ENCODE data around the gene PLSCR4. TPM values are rescaled to one million over a fixed set of nuclear protein-coding genes. Genes with fewer than 3 reads are reported as not detected.

The PLSCR4 gene
- total and polyA plus RNA-seq, 2 of the 8 experiments (the other 6 are each of a cell fraction or from before 2014, with no cell fraction given): 1.8 to 2.9 TPM

DNA sequence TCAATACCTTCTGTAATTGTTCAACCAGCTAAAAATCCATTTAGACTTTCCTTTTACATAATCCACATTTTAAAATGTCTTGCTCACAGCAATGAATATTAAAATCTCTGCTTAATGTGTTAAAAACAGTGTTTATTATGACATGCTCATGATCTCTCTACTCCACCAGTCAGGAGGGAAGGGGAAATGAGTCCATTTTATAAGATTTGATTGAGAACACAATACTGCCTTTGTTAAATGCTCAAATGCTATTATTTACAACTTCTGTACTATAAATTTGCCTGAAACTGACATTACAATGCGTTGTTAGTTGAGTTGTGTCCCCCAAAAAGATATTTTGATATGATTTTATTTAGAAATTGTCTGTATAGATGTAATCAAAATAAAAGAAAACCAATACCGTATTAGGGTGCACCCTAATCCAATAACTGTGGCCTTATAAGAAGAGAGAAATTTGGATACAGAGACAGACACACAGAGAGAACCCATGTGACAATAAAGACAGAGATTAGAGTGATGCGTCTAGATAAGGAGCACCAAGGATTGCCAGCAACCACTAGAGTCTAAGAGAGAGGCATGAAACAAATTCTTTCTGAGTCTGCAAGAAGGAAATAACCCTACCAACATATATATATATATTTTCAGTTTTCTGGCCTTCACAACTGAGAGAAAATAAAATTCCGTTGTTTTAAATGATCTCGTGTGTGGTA lies 9.1 kb upstream of the PLSCR4 start:
- no peak overlapping the region for H2BK20ac ChIP-seq (ENCODE audit: low read length)
- H3K4me3 ChIP-seq (ENCODE audit: extremely low read depth in 1 of 4, insufficient read depth in 2 of 4, low read depth in 3 of 4, low read length in 4 of 4): no peak overlapping the region
- H3K79me2 ChIP-seq (ENCODE audit: control insufficient read depth in 1 of 2, insufficient read depth in 2 of 2, low read length in 2 of 2): no peaks in the 10 kb centered on the region
- H4K91ac ChIP-seq (replicated peaks; ENCODE audit: insufficient read length, low read length): no peak overlapping the region
- H3K9me3 ChIP-seq (ENCODE audit: insufficient read depth in 2 of 2, low read depth in 1 of 2, low read length in 1 of 2): peaks cover 4 to 5% of the 10 kb centered on the region in 2 experiments; a peak in 3 of 4 replicates
- no peak overlapping the region for H3K18ac ChIP-seq (ENCODE audit: extremely low read depth, low read length)
- H3K23me2 ChIP-seq (ENCODE audit: low read depth, low read length): no peaks in the 10 kb centered on the region; the same call in 1 of the 2 replicates
- no peaks in the 10 kb centered on the region for H3K27me3 ChIP-seq (replicated peaks in 1 of 4; ENCODE audit: control insufficient read depth in 3 of 4, extremely low read depth in 1 of 4, insufficient read depth in 3 of 4, low read length in 3 of 4)
- H3K36me3 ChIP-seq (ENCODE audit: control insufficient read depth in 2 of 4, insufficient read depth in 4 of 4, low read length in 3 of 4): no peaks in the 10 kb centered on the region
- H2BK12ac ChIP-seq (ENCODE audit: low read depth, low read length): no peak overlapping the region
- no peak overlapping the region for H4K8ac ChIP-seq (ENCODE audit: extremely low read depth, insufficient read depth, low read length)
- H3K4ac ChIP-seq (replicated peaks; ENCODE audit: insufficient read length, low read depth, low read length): no peak overlapping the region
- POLR2A ChIA-PET (ENCODE audit: partially characterized antibody): no interaction called here
- H2BK120ac ChIP-seq (replicated peaks; ENCODE audit: low read depth, low read length): no peak overlapping the region
- no peak overlapping the region for H3K9ac ChIP-seq (replicated peaks in 1 of 4; ENCODE audit: extremely low read depth in 1 of 4, low read depth in 3 of 4, low read length in 3 of 4)
- no peak overlapping the region for H3K27ac ChIP-seq (ENCODE audit: low read depth, low read length)
- H2BK5ac ChIP-seq (ENCODE audit: low read depth, low read length): no peak overlapping the region
- WGBS, 2 experiments (ENCODE audit: extremely low coverage in 1 of 2, insufficient coverage in 1 of 2, insufficient read length in 1 of 2, insufficient replicate concordance in 2 of 2, low coverage in 1 of 2, low lambda C conversion rate in 2 of 2, missing lambda C conversion rate in 1 of 2): 87% methylated on average over 5 of the region's 5 CpGs; no CpG with 5 or more reads in 1 of the 2 experiments
- H3K79me1 ChIP-seq (ENCODE audit: low read depth, low read length): no peaks in the 10 kb centered on the region
- no peak overlapping the region for H3K4me2 ChIP-seq (ENCODE audit: insufficient read depth in 1 of 2, low read depth in 2 of 2, low read length in 2 of 2)
- H3K14ac ChIP-seq (ENCODE audit: insufficient read length): no peak overlapping the region
- H2AFZ ChIP-seq (ENCODE audit: low read length): no peak overlapping the region
- DNase-seq (ENCODE audit: low read depth in 1 of 2, low spot score in 2 of 2): no peak
- no peaks in the 10 kb centered on the region; a peak in 2 of 7 replicates for H3K4me1 ChIP-seq (replicated peaks in 1 of 4; ENCODE audit: control insufficient read depth in 3 of 4, insufficient read depth in 4 of 4, low read length in 3 of 4)
- TF ChIP-seq TCF12 (IDR thresholded peaks at IDR 0.05; ENCODE audit: low read depth, low read length) (no peak), CBX8 (IDR thresholded peaks at IDR 0.05; ENCODE audit: borderline replicate concordance, low read depth, low read length) (no peak), SP2 (IDR thresholded peaks at IDR 0.05; ENCODE audit: low read length) (no peak), SRF (IDR thresholded peaks at IDR 0.05; ENCODE audit: low read depth, low read length) (no peak), BACH1 (IDR thresholded peaks at IDR 0.05; ENCODE audit: low read length) (no peak), EP300 (IDR thresholded peaks at IDR 0.05; ENCODE audit: borderline replicate concordance in 1 of 2, low read depth in 2 of 2, low read length in 2 of 2) (no peak), JUN (IDR thresholded peaks at IDR 0.05; ENCODE audit: low read depth, low read length) (no peak), MAFK (IDR thresholded peaks at IDR 0.05; ENCODE audit: low read depth, low read length) (no peak)
- H3K56ac ChIP-seq (replicated peaks; ENCODE audit: insufficient read length, low read depth, low read length): no peak overlapping the region
- H2AK5ac ChIP-seq (ENCODE audit: low read depth, low read length): no peak overlapping the region
- FAIRE-seq: no peak
- no peak overlapping the region for H4K5ac ChIP-seq (ENCODE audit: insufficient read length, low read depth, low read length)
- CTCF ChIA-PET (ENCODE audit: partially characterized antibody): no interaction called here
- H4K20me1 ChIP-seq (replicated peaks in 1 of 2; ENCODE audit: control insufficient read depth in 1 of 2, insufficient read depth in 2 of 2, low read length in 2 of 2): no peaks in the 10 kb centered on the region
- no peak overlapping the region for H2BK15ac ChIP-seq (ENCODE audit: low read length)
- no peak overlapping the region for H3K23ac ChIP-seq (ENCODE audit: insufficient read length)
